Epithelial cell of proximal tubule (primary cell): Measurements from ENCODE around the gene EMILIN1. TPM values are rescaled to one million over a fixed set of nuclear protein-coding genes. Genes with fewer than 3 reads are reported as not detected.

ENCODE experiments used
- DNase-seq: peaks from one replicate; pipeline ENCODE4 v3.0.0-alpha.2; 2011; ENCODE audit warnings: low read depth
- H3K4me3 ChIP-seq: 2 replicates; pipeline ENCODE4 v1.5.1; 2011; ENCODE audit warnings: low read depth, mild to moderate bottlenecking, low read length
- CTCF ChIP-seq: conservative IDR thresholded peaks from 2 replicates; pipeline ENCODE4 v1.5.1; 2012; ENCODE audit warnings: low read depth, mild to moderate bottlenecking, low read length
- total RNA-seq: library from RNA; depleted of rRNA; stranded (reverse); fragments of >200 nt; gene quantifications from 2 replicates; pipeline ENCODE4 v1.2.3, GENCODE V29; 2015

Gene EMILIN1
- total RNA-seq, 1 donor from 2014 or later: 2.1 TPM

GRCh38 chr2:27091746-27092695, 13.6 kb downstream of the EMILIN1 start:
- no peak overlapping the region for H3K4me3 ChIP-seq
- no peak for DNase-seq
- TF ChIP-seq CTCF: no peak

- no peak for DNase-seq
- no peak for TF ChIP-seq CTCF
- H3K4me3 ChIP-seq: no peak overlapping the region
Observed at GRCh38 chr2:27092696-27093429, 14.4 kb downstream of the EMILIN1 start.

- no peak for TF ChIP-seq CTCF
- DNase-seq: no peak
- H3K4me3 ChIP-seq: no peak overlapping the region
Observed at GRCh38 chr2:27093430-27094352, 15.3 kb downstream of the EMILIN1 start.

GRCh38 chr2:27094353-27094984, 16.1 kb downstream of the EMILIN1 start:
- TF ChIP-seq CTCF: no peak
- no peak overlapping the region for H3K4me3 ChIP-seq
- DNase-seq: no peak

- TF ChIP-seq CTCF: no peak
- no peak overlapping the region for H3K4me3 ChIP-seq
- no peak for DNase-seq
Observed at GRCh38 chr2:27095427-27095744, 17.0 kb downstream of the EMILIN1 start.
